Fibroblast of lung (primary cell): Measurements from ENCODE around the gene AFF2. TPM values are rescaled to one million over a fixed set of nuclear protein-coding genes. Genes with fewer than 3 reads are reported as not detected.
"Not testable (repeated sequence)": the region's sequence is repeated elsewhere in the genome, so short reads cannot be mapped to it uniquely, and the experiment has no call there.

Experiments used
- DNase-seq, 2 donors: peaks; one replicate each; pipeline versions ENCODE4 v3.0.0 to v3.0.0-alpha.2; 2010; ENCODE audit warnings: low read depth in 2 of 2
- H2AFZ ChIP-seq: 2 replicates; pipeline ENCODE4 v1.5.1; 2012; ENCODE audit warnings: low read length, control low read depth, inconsistent platforms
- H3K27ac ChIP-seq: 2 replicates; pipeline ENCODE4 v1.5.1; 2011; ENCODE audit warnings: low read length, control low read depth; ENCODE audit not compliant: insufficient read depth
- H3K27me3 ChIP-seq: 2 replicates; pipeline ENCODE4 v1.5.1; 2011; ENCODE audit warnings: mild to moderate bottlenecking, low read length; ENCODE audit not compliant: control insufficient read depth, insufficient read depth
- H3K36me3 ChIP-seq: 2 replicates; pipeline ENCODE4 v1.5.1; 2011; ENCODE audit warnings: low read length; ENCODE audit not compliant: control insufficient read depth, insufficient read depth
- H3K4me1 ChIP-seq: 2 replicates; pipeline ENCODE4 v1.5.1; 2011; ENCODE audit warnings: low read length; ENCODE audit not compliant: control insufficient read depth, insufficient read depth; ENCODE audit errors: extremely low read depth
- H3K4me2 ChIP-seq: 2 replicates; pipeline ENCODE4 v1.5.1; 2011; ENCODE audit warnings: low read length, control low read depth; ENCODE audit not compliant: insufficient read depth; ENCODE audit errors: extremely low read depth
- H3K4me3 ChIP-seq, 4 experiments: fragments of 200-600 bp in 1 of 4; sonication (generic) in 1 of 4; replicated peaks in 1 of 4; 2 replicates each; pipeline ENCODE4 v1.5.1; 2011 to 2016; ENCODE audit warnings: low read length in 4 of 4, low read depth in 3 of 4, mild to moderate bottlenecking in 3 of 4, control low read depth in 2 of 4, inconsistent platforms in 1 of 4, mixed read lengths in 1 of 4; ENCODE audit not compliant: insufficient read depth in 1 of 4; ENCODE audit errors: control extremely low read depth in 1 of 4
- H3K79me2 ChIP-seq: 2 replicates; pipeline ENCODE4 v1.5.1; 2012; ENCODE audit warnings: mild to moderate bottlenecking, low read length, inconsistent platforms; ENCODE audit not compliant: control insufficient read depth, insufficient read depth
- H3K9ac ChIP-seq: 2 replicates; pipeline ENCODE4 v1.5.1; 2011; ENCODE audit warnings: mild to moderate bottlenecking, low read length, control low read depth; ENCODE audit not compliant: insufficient read depth
- H3K9me3 ChIP-seq: 2 replicates; pipeline ENCODE4 v1.5.1; 2012; ENCODE audit warnings: low read depth, low read length; ENCODE audit not compliant: control insufficient read depth, insufficient read depth
- H4K20me1 ChIP-seq: 2 replicates; pipeline ENCODE4 v1.5.1; 2011; ENCODE audit warnings: low read length; ENCODE audit not compliant: control insufficient read depth, insufficient read depth; ENCODE audit errors: extremely low read depth
- EZH2 ChIP-seq: IDR thresholded peaks from 2 replicates; pipeline ENCODE4 v1.5.1; 2012; ENCODE audit warnings: low read length, control low read depth, mild to moderate bottlenecking; ENCODE audit errors: missing control alignments
- polyA plus RNA-seq, 2 donors: library from polyadenylated mRNA; depleted of rRNA in 1 of 2; stranded (reverse) in 1 of 2; unstranded in 1 of 2; fragments of >200 nt; gene quantifications; 2 replicates each; pipeline ENCODE4 v1.2.1, GENCODE V29; 2011 to 2012; ENCODE audit warnings: missing spikeins in 1 of 2
- total RNA-seq: library from RNA; depleted of rRNA; stranded (reverse); fragments of >200 nt; gene quantifications from 2 replicates; pipeline ENCODE4 v1.2.1, GENCODE V29; 2014
- TF ChIP-seq, protein P1 (sequence below), 2 donors: IDR thresholded peaks in 1 of 2; conservative IDR thresholded peaks in 1 of 2; 1 replicate in 1 of 2; 2 replicates in 1 of 2; pipeline ENCODE4 v1.5.1; 2011 to 2012; ENCODE audit warnings: low read length in 2 of 2, control low read depth in 1 of 2, inconsistent platforms in 1 of 2, low read depth in 1 of 2, mild to moderate bottlenecking in 1 of 2

Gene AFF2
- total and polyA plus RNA-seq, 2 donors (not counting 1 experiment from before 2014, with no cell fraction given): under 0.01 to 0.05 TPM

DNA sequence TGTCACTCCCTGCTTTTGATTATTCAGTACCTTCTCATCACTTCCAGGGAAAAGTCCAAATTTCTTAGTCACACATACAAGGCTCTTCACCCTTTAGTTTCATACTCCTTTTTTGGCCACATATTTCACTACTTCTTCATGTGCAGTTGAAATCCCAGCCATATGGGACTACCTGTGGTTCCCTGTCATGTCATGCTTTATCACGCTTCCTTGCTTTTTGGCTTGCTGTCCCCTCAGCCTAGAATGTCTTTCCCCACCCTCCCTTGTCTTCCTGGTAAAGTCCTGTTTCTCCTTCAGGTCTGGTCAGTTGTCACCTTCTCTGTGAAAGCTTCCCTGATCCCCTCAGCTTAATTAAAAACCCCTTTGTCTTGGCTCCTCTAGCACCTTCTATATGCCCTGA, 163.8 kb downstream of the AFF2 start:
- no peak overlapping the region for H3K4me2 ChIP-seq
- H3K27ac ChIP-seq: no peak overlapping the region
- no peaks in the 10 kb centered on the region for H4K20me1 ChIP-seq
- no peak overlapping the region for H3K4me3 ChIP-seq
- H3K27me3 ChIP-seq: no peaks in the 10 kb centered on the region
- no peaks in the 10 kb centered on the region for H3K4me1 ChIP-seq
- no peaks in the 10 kb centered on the region for H3K36me3 ChIP-seq
- H3K9ac ChIP-seq: no peak overlapping the region
- H3K79me2 ChIP-seq: no peaks in the 10 kb centered on the region
- TF ChIP-seq, protein P1, sequence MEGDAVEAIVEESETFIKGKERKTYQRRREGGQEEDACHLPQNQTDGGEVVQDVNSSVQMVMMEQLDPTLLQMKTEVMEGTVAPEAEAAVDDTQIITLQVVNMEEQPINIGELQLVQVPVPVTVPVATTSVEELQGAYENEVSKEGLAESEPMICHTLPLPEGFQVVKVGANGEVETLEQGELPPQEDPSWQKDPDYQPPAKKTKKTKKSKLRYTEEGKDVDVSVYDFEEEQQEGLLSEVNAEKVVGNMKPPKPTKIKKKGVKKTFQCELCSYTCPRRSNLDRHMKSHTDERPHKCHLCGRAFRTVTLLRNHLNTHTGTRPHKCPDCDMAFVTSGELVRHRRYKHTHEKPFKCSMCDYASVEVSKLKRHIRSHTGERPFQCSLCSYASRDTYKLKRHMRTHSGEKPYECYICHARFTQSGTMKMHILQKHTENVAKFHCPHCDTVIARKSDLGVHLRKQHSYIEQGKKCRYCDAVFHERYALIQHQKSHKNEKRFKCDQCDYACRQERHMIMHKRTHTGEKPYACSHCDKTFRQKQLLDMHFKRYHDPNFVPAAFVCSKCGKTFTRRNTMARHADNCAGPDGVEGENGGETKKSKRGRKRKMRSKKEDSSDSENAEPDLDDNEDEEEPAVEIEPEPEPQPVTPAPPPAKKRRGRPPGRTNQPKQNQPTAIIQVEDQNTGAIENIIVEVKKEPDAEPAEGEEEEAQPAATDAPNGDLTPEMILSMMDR (conservative IDR thresholded peaks at IDR 0.05 in 1 of 2, IDR thresholded peaks at IDR 0.05 in 1 of 2; ENCODE audit: low read depth in 1 of 2, low read length in 2 of 2): no peak
- no peak for TF ChIP-seq EZH2
- no peaks in the 10 kb centered on the region for H3K9me3 ChIP-seq
- H2AFZ ChIP-seq: no peak overlapping the region
- DNase-seq: no peak

DNA sequence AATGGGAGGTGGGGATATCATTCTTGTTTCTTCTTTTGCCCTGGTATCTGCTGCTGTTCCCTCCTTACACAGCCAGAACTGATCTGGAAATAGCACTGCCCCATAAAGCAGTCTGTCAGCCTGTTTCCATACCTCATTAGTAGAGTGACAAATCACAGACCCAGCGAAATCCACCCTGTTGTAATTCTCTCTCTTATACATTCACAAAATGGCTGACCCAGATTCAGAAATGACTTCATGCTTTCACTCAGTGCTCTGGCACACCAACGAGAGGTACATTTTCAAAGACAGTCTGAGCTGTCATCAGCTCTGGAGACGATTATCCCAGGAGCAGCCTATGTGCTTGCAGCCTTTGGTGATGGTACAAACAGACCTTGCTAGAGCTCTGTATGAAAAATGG, 164.6 kb downstream of the AFF2 start:
- H3K9me3 ChIP-seq: no peaks in the 10 kb centered on the region
- no peaks in the 10 kb centered on the region for H3K79me2 ChIP-seq
- H2AFZ ChIP-seq: no peak overlapping the region
- H3K36me3 ChIP-seq: no peaks in the 10 kb centered on the region
- H3K4me2 ChIP-seq: no peak overlapping the region
- no peak for DNase-seq
- no peaks in the 10 kb centered on the region for H3K4me1 ChIP-seq
- H3K9ac ChIP-seq: no peak overlapping the region
- no peak overlapping the region for H3K27ac ChIP-seq
- H3K4me3 ChIP-seq: no peak overlapping the region
- TF ChIP-seq, protein P1 (conservative IDR thresholded peaks at IDR 0.05 in 1 of 2, IDR thresholded peaks at IDR 0.05 in 1 of 2; ENCODE audit: low read depth in 1 of 2, low read length in 2 of 2): no peak
- TF ChIP-seq EZH2: no peak
- H3K27me3 ChIP-seq: no peaks in the 10 kb centered on the region
- H4K20me1 ChIP-seq: no peaks in the 10 kb centered on the region

DNA sequence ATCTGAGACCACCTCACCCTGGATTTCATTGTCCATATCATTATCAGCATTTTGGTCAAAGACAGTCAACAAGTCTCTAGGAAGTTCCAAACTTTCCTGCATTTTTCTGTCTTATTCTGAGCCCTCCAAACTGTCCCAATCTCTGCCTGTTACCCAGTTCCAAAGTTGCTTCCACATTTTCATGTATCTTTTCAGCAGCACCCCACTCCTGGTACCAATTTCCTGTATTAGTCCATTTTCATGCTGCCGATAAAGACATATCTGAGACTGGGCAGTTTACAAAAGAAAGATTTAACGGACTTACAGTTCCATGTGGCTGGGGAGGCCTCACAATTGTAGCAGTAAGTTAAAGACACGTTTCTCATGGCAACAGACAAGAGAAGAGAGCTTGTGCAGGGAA, 168.8 kb downstream of the AFF2 start:
- not testable (repeated sequence) for H3K79me2 ChIP-seq, H3K9ac ChIP-seq, H2AFZ ChIP-seq, H3K27me3 ChIP-seq, DNase-seq, H3K9me3 ChIP-seq, H3K27ac ChIP-seq, H3K36me3 ChIP-seq, H4K20me1 ChIP-seq, H3K4me2 ChIP-seq, H3K4me1 ChIP-seq, H3K4me3 ChIP-seq
